Panc1 (cell line): Measurements from ENCODE around the gene UBTD1.

ENCODE experiments used
- POLR2AphosphoS5 ChIP-seq: IDR thresholded peaks from 2 replicates; pipeline ENCODE4 v1.6.1; 2012; ENCODE audit warnings: mild to moderate bottlenecking, low read depth, low read length, moderate library complexity
- TCF7L2 ChIP-seq: IDR thresholded peaks from 2 replicates; pipeline ENCODE4 v1.6.1; 2011; ENCODE audit warnings: mild to moderate bottlenecking, low read depth, low read length, inconsistent platforms
- TF ChIP-seq, protein P1 (sequence below): fragments of 450-650 bp; IDR thresholded peaks from 2 replicates; pipeline ENCODE4 v1.5.1; 2017; ENCODE audit warnings: mild to moderate bottlenecking
- TF ChIP-seq, protein P2 (sequence below), 2 experiments: IDR thresholded peaks; 2 replicates each; pipeline ENCODE4 v1.6.1; 2011 to 2012; ENCODE audit warnings: low read depth in 2 of 2, control low read depth in 1 of 2, low read length in 1 of 2, mild to moderate bottlenecking in 1 of 2, moderate library complexity in 1 of 2; ENCODE audit not compliant: insufficient read depth in 1 of 2

DNA sequence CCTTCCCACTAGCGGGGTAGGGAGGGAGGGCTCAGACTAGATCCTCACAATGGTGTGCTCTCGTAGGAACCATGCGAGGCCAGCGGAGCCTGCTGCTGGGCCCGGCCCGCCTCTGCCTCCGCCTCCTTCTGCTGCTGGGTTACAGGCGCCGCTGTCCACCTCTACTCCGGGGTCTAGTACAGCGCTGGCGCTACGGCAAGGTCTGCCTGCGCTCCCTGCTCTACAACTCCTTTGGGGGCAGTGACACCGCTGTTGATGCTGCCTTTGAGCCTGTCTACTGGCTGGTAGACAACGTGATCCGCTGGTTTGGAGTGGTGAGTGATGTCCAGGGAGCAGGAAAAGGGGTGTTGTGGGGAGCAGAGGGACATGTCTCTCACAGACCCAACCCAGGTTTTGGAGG lies 47.1 kb upstream of the UBTD1 start:
- TF ChIP-seq POLR2AphosphoS5 (no peak), TCF7L2 (no peak)
- TF ChIP-seq, protein P1, sequence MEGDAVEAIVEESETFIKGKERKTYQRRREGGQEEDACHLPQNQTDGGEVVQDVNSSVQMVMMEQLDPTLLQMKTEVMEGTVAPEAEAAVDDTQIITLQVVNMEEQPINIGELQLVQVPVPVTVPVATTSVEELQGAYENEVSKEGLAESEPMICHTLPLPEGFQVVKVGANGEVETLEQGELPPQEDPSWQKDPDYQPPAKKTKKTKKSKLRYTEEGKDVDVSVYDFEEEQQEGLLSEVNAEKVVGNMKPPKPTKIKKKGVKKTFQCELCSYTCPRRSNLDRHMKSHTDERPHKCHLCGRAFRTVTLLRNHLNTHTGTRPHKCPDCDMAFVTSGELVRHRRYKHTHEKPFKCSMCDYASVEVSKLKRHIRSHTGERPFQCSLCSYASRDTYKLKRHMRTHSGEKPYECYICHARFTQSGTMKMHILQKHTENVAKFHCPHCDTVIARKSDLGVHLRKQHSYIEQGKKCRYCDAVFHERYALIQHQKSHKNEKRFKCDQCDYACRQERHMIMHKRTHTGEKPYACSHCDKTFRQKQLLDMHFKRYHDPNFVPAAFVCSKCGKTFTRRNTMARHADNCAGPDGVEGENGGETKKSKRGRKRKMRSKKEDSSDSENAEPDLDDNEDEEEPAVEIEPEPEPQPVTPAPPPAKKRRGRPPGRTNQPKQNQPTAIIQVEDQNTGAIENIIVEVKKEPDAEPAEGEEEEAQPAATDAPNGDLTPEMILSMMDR = no peak
- TF ChIP-seq, protein P2, sequence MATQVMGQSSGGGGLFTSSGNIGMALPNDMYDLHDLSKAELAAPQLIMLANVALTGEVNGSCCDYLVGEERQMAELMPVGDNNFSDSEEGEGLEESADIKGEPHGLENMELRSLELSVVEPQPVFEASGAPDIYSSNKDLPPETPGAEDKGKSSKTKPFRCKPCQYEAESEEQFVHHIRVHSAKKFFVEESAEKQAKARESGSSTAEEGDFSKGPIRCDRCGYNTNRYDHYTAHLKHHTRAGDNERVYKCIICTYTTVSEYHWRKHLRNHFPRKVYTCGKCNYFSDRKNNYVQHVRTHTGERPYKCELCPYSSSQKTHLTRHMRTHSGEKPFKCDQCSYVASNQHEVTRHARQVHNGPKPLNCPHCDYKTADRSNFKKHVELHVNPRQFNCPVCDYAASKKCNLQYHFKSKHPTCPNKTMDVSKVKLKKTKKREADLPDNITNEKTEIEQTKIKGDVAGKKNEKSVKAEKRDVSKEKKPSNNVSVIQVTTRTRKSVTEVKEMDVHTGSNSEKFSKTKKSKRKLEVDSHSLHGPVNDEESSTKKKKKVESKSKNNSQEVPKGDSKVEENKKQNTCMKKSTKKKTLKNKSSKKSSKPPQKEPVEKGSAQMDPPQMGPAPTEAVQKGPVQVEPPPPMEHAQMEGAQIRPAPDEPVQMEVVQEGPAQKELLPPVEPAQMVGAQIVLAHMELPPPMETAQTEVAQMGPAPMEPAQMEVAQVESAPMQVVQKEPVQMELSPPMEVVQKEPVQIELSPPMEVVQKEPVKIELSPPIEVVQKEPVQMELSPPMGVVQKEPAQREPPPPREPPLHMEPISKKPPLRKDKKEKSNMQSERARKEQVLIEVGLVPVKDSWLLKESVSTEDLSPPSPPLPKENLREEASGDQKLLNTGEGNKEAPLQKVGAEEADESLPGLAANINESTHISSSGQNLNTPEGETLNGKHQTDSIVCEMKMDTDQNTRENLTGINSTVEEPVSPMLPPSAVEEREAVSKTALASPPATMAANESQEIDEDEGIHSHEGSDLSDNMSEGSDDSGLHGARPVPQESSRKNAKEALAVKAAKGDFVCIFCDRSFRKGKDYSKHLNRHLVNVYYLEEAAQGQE (IDR thresholded peaks at IDR 0.05; ENCODE audit: insufficient read depth in 1 of 2, low read depth in 2 of 2, low read length in 1 of 2) = no peak
